CD4-positive, alpha-beta T cell treated with Interleukin-17A for 4 hours (primary cell): ENCODE measurements around the gene ACTN4.

Experiments
- DNase-seq: peaks from one replicate; pipeline ENCODE4 v3.0.0-alpha.2; 2020; ENCODE audit warnings: mixed read lengths

Gene ACTN4

GRCh38 chr19:38774181-38774950 is 126.9 kb downstream of the ACTN4 start:
- no peak for DNase-seq

DNA sequence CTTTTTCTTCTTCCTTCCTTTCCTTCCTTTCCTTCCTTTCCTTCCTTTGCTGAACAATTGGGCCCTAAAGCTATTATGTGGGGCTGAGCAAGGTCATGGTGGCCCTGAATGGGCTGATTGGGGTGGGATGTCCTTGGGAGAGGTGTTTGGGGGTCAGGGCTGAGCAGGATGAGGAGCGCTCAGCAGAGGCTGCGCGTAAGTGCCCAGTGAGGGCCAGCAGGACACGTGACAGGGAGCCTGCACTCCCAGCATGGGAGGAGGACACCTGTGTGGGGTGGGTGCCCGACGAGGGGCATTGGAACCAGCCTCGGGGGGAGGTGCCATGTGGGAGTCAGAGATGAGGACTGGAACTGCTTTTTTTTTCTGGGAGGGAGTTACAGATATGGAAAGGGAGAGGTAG is 131.3 kb downstream of the ACTN4 start:
- DNase-seq: no peak

- DNase-seq: no peak
Measured at GRCh38 chr19:38780443-38780842, 133.0 kb downstream of the ACTN4 start.

- DNase-seq: no peak
Measured at GRCh38 chr19:38781058-38781457, 133.6 kb downstream of the ACTN4 start.
